ENCODE results near the gene GTPBP6. TPM values are rescaled to one million over a fixed set of nuclear protein-coding genes. Genes with fewer than 3 reads are reported as not detected.

GTPBP6 gene
- total and polyA plus RNA-seq, 2 donors (not counting 3 experiments of a cell fraction or from before 2014, with no cell fraction given): 39.1 to 63.5 TPM

DNA sequence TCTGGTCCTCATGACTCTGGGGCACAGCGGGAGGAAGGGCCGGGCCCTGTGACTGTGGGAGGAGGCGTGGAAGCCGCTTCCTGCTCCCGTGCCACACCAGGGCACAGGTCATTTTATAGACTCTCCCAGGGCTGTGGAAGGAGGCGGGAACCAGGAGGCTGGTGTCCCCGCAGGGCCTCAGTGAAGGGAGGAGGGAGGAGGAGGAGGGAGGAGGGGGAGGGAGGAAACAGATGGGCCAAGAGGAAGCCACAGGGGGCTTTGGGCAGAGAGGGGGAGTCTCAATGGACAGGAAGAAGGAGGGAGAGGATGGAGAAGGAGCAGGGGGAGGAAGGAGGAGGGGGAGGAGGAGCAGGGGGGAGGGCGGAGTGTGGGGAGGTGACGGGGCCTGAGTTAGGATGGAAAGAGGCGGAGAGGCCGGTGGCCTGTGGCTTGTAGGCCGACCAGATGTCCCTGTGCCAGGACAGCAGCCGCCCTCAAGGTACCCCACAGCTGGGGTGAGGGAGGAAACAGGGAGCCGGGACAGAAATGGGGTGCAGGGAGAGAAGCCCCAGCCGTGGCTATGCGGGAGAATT lies 43.6 kb downstream of the GTPBP6 start:
- Histone ChIP-seq H3K79me2 (ENCODE audit: control insufficient read depth, insufficient read depth, low read length) (no peaks in the 10 kb centered on the region), H3K27me3 (ENCODE audit: control insufficient read depth in 2 of 2, insufficient read depth in 2 of 2, low read length in 2 of 2) (peaks cover 0 to 2% of the 10 kb centered on the region in 2 experiments), H3K27ac (ENCODE audit: insufficient read depth, low read depth, low read length) (no peak overlapping the region), H3K4me3 (replicated peaks in 1 of 3; ENCODE audit: insufficient read depth in 1 of 3, low read depth in 1 of 3, low read length in 3 of 3) (no peak overlapping the region), H3K4me2 (ENCODE audit: insufficient read depth, low read length) (no peak overlapping the region), H3K9me1 (replicated peaks; ENCODE audit: control insufficient read depth, extremely low read depth, insufficient read depth, low read length) (no peaks in the 10 kb centered on the region), H2AFZ (ENCODE audit: low read depth, low read length) (no peak overlapping the region), H3K4me1 (ENCODE audit: control insufficient read depth, extremely low read depth, insufficient read depth, low read length) (peaks cover 7% of the 10 kb centered on the region), H4K20me1 (replicated peaks; ENCODE audit: control insufficient read depth, extremely low read depth, insufficient read depth, low read length) (no peaks in the 10 kb centered on the region), H3K9me3 (replicated peaks; ENCODE audit: control insufficient read depth, insufficient read depth, low read length) (no peaks in the 10 kb centered on the region), H3K9ac (replicated peaks; ENCODE audit: extremely low read depth, insufficient read depth, low read length) (no peak overlapping the region), H3K36me3 (ENCODE audit: control insufficient read depth in 2 of 2, extremely low read depth in 1 of 2, insufficient read depth in 2 of 2, low read length in 2 of 2) (no peaks in the 10 kb centered on the region)
- ChIA-PET CTCF (no interaction called here), POLR2A (no interaction called here)
- TF ChIP-seq POLR2A (IDR thresholded peaks at IDR 0.05; ENCODE audit: low read depth, low read length): no peak
- TF ChIP-seq FOS (IDR thresholded peaks at IDR 0.05; ENCODE audit: borderline replicate concordance, insufficient read depth, low read length): no peak
- no peak for TF ChIP-seq EZH2 (IDR thresholded peaks at IDR 0.05; ENCODE audit: borderline replicate concordance, low read depth, low read length, severe bottlenecking)
- TF ChIP-seq, protein P1, sequence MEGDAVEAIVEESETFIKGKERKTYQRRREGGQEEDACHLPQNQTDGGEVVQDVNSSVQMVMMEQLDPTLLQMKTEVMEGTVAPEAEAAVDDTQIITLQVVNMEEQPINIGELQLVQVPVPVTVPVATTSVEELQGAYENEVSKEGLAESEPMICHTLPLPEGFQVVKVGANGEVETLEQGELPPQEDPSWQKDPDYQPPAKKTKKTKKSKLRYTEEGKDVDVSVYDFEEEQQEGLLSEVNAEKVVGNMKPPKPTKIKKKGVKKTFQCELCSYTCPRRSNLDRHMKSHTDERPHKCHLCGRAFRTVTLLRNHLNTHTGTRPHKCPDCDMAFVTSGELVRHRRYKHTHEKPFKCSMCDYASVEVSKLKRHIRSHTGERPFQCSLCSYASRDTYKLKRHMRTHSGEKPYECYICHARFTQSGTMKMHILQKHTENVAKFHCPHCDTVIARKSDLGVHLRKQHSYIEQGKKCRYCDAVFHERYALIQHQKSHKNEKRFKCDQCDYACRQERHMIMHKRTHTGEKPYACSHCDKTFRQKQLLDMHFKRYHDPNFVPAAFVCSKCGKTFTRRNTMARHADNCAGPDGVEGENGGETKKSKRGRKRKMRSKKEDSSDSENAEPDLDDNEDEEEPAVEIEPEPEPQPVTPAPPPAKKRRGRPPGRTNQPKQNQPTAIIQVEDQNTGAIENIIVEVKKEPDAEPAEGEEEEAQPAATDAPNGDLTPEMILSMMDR (IDR thresholded peaks at IDR 0.05; ENCODE audit: extremely low read depth in 1 of 2, insufficient read depth in 1 of 2, low read depth in 1 of 2, low read length in 2 of 2): no peak
- TF ChIP-seq MYC (IDR thresholded peaks at IDR 0.05; ENCODE audit: low read depth, low read length): no peak
- no peak for TF ChIP-seq POLR2AphosphoS5 (IDR thresholded peaks at IDR 0.05; ENCODE audit: insufficient read depth, low read depth, low read length)
- TF ChIP-seq JUN (IDR thresholded peaks at IDR 0.05; ENCODE audit: borderline replicate concordance, insufficient read depth, insufficient read length, low read depth): no peak
- TF ChIP-seq GATA2 (IDR thresholded peaks at IDR 0.05; ENCODE audit: insufficient read depth, insufficient read length, low read depth, low read length): no peak
- TF ChIP-seq, protein P2, sequence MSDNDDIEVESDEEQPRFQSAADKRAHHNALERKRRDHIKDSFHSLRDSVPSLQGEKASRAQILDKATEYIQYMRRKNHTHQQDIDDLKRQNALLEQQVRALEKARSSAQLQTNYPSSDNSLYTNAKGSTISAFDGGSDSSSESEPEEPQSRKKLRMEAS (IDR thresholded peaks at IDR 0.05; ENCODE audit: insufficient read depth, insufficient read length): no peak
- intact Hi-C loops (cut with micrococcal nuclease): no loop called here
- BruUV-seq (replicated peaks): no TSS peak
- FAIRE-seq (no peak), DNase-seq (ENCODE audit: low read depth, low spot score) (no peak)
- dilution Hi-C loops (cut with MboI; ENCODE audit: extremely low pct_ligation_motif_present, low sequenced_read_pairs): no loop called here
